ENCODE measurements around the gene VSIR.
A peak's percentile ranks its signal among the peaks of the same experiment; 100 is the strongest.

Gene VSIR

DNA sequence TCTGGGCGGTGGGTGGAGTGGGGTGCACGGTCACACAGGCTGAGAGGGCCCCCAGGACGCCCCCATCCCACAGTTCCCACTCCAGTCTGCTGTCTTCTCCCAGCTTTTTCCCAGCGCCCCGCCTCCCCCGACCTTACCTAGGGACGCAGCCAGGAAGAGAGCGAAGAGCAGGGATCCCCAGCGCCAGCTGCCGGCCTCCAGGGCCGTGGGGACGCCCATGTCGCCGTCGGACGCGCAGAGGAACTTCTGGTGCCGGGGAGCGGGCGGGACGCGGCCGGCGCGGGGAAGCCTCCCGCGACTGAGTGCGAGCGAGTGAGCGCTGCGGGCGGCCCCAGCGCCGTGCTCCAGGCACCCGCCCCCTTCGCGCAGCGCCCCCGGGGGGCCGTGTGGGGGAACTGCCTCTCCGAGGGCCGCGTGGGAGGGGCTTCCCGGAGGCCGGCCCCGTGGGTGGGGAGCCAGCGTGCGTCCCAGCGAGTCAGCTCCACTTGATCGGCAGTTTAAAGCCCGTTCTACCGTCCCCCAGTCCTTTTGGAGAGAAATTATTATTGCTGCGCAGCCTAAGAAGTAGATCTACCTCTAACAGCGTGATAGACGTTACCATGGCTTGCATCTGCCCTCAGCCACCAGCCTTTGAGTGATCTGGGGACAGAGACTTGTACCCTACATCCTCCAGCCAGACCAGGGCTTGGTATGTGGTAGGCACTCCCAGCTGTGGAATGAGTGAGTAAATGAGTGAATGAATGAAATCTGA lies at the start of gene VSIR:
VSIR (minus strand) TSS at position 300 of the 751 bp plus-strand sequence; CDS start at position 219, 81 bp downstream.
- peak; percentile 69 to 76 for DNase-seq

- DNase-seq, result no peak
These were observed 48.8 kb upstream of the VSIR start for GRCh38 chr10:71821909-71822763.

DNA sequence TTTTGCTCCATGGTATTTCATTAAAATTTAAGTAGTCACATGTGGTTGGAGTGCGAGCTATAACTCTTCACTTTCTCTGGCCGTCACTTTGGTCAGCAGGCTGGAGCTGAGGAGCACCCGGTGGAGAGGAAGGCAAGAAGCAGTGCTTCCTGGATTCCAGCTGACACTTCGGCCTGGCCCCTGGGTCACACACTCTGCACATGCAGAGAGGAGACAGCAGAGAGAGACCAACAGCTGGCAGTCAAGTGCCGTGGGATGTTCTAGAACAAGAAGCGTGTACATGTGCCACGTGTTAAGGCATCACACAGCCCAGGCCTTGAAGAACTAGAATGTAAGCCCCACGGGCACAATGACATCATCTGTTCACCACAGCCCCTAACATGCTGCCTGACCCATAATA lies 47.6 kb upstream of the VSIR start:
- no peak for DNase-seq

- DNase-seq, result no peak
These were observed 46.7 kb upstream of the VSIR start for GRCh38 chr10:71819985-71820384.

DNA sequence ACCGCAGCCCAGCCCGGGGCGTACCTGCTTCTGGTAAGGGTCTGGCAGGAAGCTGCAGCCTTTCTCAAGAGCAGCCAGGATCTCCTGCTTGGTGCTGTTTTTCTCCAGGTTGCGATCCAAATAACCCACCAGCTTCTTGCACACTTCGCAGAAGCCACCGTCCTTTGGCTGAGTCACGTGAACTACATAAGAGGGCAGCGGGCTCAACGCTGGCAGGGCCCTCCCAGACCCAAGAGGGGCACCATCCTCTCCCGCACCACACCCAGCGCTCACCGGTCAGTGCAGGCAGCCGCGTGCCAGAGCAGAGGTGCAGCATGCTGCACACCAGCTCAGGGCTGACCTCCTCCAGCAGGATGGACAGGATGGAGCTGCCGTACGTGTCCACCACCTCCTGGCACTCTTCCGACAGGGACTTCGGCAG lies 46.1 kb upstream of the VSIR start:
- DNase-seq, result no peak

DNA sequence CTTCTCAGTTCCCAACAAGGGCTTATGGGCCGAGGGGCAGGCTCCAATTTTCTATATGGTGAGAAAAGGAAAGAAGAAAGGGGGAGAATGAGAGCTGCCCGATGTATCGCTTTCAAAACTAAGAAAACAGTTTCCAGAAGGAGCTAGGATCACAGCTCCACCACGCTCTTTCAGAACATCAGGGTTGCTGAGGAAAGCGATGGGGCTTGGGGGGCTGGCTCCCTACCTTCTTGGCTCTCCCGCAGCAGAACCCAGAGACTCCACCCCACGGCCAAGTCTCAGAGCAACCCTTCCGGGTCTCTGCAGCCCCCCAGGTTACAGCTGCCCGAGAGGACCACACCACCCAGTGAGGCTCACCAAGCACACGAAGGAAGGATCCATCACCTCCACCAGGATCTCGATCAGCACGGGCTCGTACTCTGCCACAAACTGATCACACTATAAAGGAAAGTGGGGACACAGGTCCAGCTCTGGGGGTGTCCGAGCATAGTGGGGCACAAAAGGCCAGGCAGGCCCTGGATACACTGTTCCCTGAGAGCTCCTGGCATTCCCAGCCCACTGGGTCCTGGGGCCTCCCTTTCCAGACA lies 45.4 kb upstream of the VSIR start:
- DNase-seq, result no peak

DNA sequence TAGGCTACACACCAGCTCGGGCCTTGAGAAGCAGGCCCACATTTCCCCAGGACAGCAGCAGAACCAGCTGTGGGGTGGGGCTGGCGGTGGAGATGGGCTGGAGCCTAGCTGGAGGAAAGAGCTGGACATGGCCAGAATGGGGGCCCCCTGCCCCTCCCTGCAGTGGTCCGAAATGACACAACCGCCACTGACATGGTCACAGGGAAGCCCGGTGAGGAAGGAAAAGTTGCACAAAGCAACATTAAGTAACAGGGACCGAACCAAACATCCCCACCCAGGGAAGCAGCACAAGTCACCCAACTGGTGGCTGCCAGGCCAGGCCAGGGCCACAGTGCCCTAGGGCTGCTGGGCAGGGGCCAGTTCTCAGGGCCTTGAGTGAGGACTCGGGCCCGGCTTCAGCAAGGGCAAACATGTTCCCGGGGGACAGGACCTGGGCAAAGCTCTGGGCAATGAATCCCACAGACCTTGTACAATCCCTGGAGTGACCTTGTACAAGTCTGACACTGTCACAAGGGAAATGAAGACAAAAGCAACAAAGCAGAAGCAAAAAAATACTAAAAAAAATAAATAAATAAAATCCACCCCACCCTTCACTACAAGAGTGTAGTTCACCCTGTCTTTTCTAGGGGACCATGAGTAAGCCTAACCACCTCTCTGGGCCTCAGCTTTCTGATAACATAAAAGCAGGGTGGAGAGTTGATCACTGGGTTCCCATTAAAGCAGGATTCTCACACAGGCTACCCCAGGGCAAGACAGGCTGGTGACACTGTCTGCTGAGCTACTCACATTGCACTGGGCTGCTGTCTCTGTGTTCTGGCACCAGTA lies 44.7 kb upstream of the VSIR start:
- no peak for DNase-seq

DNA sequence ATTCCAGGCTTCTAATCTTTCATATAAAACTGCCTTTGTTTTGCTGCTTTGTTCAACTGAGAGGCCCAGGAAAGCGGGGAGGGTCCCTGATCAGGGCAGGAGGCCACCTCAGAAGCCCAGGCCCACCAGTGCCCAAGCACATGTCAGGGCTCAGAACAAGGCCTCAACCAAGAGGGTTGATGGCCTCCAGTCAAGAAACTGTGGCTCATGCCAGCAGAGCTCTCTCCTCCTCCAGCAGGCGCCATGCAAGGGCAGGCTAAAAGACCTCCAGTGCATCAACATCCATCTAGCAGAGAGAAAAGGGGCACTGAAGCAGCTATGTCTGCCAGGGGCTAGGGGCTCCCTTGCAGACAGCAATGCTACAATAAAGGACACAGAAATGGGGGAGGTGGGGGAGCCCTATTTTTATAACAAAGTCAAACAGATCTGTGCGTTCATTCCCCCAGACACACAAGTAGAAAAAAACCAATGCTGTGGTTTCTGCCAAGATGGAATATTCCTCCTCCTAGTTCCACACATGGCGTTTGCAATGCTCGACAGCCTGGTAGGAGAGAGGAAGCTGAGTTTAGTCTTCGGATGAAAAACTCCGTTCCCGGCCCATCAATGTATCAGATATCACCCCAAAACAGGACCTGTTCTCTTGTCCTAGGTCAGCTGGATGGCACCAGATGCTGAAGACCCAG lies 43.8 kb upstream of the VSIR start:
- no peak for DNase-seq

GRCh38 chr10:71816421-71816851 lies 43.1 kb upstream of the VSIR start:
- DNase-seq, result no peak

DNA sequence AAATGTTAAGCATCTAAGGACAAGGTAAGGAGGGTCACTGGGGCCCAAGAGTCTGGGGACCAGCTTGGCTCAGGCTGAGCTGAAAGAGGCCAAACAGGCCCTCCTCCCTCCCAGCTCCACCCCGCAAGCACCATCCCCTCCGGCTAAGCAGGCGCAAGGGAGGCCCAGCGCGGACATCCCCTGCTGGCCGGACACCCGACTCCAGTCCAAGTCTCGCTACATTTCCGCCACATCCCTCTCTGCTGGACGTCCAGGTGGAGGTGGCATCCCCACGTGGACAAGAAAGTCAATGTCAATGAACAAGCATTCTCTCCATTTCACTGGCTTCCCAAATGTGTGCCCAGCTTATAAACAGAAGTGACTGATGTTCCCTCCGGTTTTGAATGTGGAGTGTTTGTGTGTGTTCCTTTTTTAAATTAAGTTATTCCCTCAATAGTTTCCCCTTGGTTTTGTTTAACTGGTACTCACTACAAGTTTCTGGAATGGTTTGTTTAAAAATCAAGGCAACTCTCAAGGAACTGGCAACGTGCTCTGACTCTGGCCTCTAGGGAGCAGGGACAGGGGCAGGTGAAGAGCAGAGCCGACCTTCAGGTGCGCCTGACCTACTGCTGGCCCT lies 42.3 kb upstream of the VSIR start:
- DNase-seq, result no peak

DNA sequence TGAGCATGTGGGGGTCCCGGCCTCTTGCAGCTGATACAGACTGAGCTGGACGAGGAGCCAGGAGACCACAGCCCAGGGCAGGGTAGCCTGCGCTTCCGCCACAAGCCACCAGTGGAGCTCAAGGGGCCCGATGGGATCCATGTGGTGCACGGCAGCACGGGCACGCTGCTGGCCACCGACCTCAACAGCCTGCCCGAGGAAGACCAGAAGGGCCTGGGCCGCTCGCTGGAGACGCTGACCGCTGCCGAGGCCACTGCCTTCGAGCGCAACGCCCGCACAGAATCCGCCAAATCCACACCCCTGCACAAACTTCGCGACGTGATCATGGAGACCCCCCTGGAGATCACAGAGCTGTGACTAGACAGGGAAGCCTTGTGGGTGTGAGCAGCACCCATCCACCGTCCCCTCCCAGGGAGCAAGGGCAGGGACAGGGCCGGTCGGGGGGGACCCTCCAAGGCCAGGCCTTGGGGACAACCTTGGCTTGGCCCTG lies 41.6 kb upstream of the VSIR start:
- DNase-seq, result no peak

DNA sequence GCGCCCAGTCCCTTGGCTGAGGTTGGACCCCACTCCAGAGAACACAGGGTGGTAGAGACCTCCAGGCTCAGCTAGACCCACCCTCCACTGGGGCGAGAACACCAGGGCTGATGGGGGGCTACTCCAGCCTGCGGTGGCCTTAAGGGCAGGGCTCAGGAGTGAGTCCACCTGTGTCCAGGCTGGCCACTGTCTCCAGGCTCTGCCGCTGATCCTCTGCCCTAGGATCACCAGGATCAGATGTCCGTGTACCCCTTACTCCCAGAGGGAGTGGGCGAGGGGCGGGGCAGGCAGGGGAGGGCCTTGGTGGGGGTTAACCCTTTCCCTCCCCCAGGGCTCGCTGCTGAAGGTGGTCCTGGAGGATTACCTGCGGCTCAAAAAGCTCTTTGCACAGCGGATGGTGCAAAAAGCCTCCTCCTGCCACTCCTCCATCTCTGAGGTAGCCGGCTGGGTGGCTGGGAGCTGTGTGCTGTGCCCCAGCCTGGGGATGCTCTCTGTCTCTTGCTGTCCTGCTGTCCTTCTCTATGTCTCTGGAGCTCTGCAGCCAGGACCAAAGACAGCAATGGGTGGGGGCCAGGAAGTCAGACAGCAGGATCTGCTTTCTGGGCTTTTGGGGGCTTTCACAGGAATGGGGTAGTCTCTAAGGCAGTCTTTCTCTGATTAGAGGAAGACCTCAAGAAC lies 39.7 kb upstream of the VSIR start:
- DNase-seq, result no peak

DNA sequence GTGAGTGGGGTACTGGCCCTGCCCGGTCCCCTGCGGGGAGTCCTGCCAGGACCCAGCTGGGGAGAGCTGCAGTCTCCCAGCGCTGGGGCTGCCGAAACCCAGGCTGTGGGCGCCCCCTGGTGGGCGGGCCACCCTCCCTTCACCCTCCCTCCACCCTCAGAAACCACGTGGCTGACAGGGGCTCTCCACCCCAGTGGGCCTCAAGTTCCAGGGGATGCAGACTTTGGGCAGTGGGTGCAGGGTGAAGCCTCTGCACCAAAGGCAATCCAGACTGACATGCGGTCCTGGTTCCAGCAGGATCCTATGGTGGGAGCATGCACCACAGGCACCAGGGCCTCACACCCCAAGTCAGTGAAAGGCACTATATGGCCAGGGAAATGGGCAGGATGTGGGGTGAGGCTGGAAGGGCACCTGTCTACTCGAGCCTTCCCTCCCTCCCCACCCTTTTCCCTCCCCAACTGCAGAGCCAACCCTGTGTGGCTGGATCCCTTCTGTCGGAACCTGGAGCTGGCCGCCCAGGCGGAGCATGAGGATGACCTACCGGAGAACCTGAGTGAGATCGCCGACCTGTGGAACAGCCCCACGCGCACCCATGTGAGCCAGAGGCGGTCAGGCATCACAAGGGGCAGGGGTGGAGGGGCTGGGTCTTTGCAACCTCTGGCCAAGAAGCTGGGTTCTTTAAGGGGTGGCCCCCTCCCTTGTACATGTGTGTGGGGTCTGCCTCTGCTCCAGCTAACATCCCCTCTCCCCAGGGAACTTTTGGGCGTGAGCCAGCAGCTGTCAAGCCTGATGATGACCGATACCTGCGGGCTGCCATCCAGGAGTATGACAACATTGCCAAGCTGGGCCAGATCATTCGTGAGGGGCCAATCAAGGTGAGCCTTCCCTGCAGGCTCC lies 38.9 kb upstream of the VSIR start:
- DNase-seq, result peak; percentile 46 to 58

DNA sequence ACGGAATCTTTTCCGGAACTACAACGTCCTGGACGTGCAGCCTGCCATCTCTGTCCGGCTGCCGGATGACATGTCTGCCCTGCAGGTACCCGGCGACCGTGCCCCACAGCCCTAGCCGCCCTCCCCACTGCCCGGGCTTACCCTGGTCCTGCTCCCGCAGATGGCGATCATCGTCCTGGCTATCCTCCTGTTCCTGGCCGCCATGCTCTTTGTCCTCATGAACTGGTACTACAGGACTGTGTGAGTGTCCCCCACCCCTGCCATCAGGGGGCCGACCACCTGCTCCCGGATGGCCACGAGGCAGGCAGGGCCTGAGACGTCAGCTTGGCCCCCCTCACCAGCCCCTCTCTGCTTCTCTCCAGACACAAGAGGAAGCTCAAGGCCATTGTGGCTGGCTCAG lies 38.0 kb upstream of the VSIR start:
- DNase-seq, result no peak

DNA sequence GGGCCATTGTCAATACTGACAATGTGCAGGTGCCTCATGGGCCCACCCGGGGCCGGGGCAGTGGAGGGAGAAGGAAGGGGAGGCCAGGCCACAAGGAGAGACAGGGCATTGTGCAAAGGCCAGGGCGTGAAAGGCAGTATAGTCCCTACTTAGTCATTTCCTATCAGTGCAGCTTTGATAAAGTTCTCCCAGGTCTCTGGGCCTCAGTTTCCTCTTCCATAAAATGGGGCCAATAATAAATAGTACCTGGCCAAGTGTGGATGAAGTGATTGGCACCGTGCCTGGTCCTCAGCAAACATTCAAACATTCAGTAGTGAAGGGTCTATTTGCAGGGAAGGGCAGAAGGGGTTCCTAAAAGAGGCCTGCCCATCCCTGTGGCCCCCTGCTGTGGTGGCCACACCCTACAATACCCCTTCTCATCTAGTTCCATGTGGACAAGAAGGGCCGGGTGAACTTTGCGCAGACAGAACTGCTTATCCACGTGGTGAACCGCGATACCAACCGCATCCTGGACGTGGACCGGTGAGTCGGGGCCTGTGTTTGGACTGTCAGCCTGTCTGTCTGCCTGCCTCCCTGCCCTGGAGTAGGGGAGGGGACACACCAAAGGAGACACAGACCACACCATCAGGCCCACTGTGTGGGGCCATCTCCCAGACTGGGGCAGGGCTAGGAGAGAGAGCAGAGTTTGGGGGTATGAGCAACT lies 36.9 kb upstream of the VSIR start:
- no peak for DNase-seq

- no peak for DNase-seq
These were observed 36.3 kb upstream of the VSIR start for GRCh38 chr10:71809628-71810027.

GRCh38 chr10:71807557-71808510 lies 34.5 kb upstream of the VSIR start:
- no peak for DNase-seq

All from AML-193 (cell line).